ENCODE measurements around the gene CHST3. TPM values are rescaled to one million over a fixed set of nuclear protein-coding genes. Genes with fewer than 3 reads are reported as not detected.

The CHST3 gene
- total RNA-seq, 1 experiment from 2014 or later, result 10.0 TPM

GRCh38 chr10:72002354-72003295, 38.4 kb downstream of the CHST3 start:
- Histone ChIP-seq H3K9me3 (ENCODE audit: low read depth, low read length, poor library complexity, severe bottlenecking) (no peaks in the 10 kb centered on the region), H3K36me3 (ENCODE audit: insufficient read depth, low read length, poor library complexity, severe bottlenecking) (no peaks in the 10 kb centered on the region), H3K27ac (ENCODE audit: low read depth, low read length, poor library complexity, severe bottlenecking) (no peak overlapping the region), H3K4me1 (ENCODE audit: insufficient read depth, low read length, poor library complexity, severe bottlenecking) (peaks cover 19% of the 10 kb centered on the region), H3K27me3 (replicated peaks; ENCODE audit: insufficient read depth, low read depth, low read length, poor library complexity) (no peaks in the 10 kb centered on the region), H3K4me3 (ENCODE audit: low read depth, low read length, poor library complexity, severe bottlenecking) (no peak overlapping the region)
- ChIA-PET CTCF (no interaction called here), POLR2A (ENCODE audit: low non-redundant PET) (no interaction called here)
- TF ChIP-seq CTCF (conservative IDR thresholded peaks at IDR 0.05; ENCODE audit: low read depth, low read length) (no peak), EZH2 (IDR thresholded peaks at IDR 0.05; ENCODE audit: borderline replicate concordance, low read depth, low read length, poor library complexity, severe bottlenecking) (no peak)
- no TSS peak for BruUV-seq (replicated peaks)
- intact Hi-C loops (cut with micrococcal nuclease; ENCODE audit: unreplicated experiment), result no loop called here
- no peak for DNase-seq (ENCODE audit: low spot score)

GRCh38 chr10:72006026-72006425, 41.8 kb downstream of the CHST3 start:
- POLR2A ChIA-PET (ENCODE audit: low non-redundant PET), result no interaction called here
- CTCF ChIA-PET, result no interaction called here
- no TSS peak for BruUV-seq (replicated peaks)
- no peak overlapping the region for H3K27ac ChIP-seq (ENCODE audit: low read depth, low read length, poor library complexity, severe bottlenecking)
- H3K9me3 ChIP-seq (ENCODE audit: low read depth, low read length, poor library complexity, severe bottlenecking), result no peaks in the 10 kb centered on the region
- TF ChIP-seq CTCF (conservative IDR thresholded peaks at IDR 0.05; ENCODE audit: low read depth, low read length), result no peak
- TF ChIP-seq EZH2 (IDR thresholded peaks at IDR 0.05; ENCODE audit: borderline replicate concordance, low read depth, low read length, poor library complexity, severe bottlenecking), result no peak
- no peaks in the 10 kb centered on the region for H3K36me3 ChIP-seq (ENCODE audit: insufficient read depth, low read length, poor library complexity, severe bottlenecking)
- peaks cover 15% of the 10 kb centered on the region for H3K4me1 ChIP-seq (ENCODE audit: insufficient read depth, low read length, poor library complexity, severe bottlenecking)
- intact Hi-C loops (cut with micrococcal nuclease; ENCODE audit: unreplicated experiment), result no loop called here
- H3K27me3 ChIP-seq (replicated peaks; ENCODE audit: insufficient read depth, low read depth, low read length, poor library complexity), result no peaks in the 10 kb centered on the region
- no peak for DNase-seq (ENCODE audit: low spot score)
- H3K4me3 ChIP-seq (ENCODE audit: low read depth, low read length, poor library complexity, severe bottlenecking), result no peak overlapping the region

- no peak for TF ChIP-seq EZH2 (IDR thresholded peaks at IDR 0.05; ENCODE audit: borderline replicate concordance, low read depth, low read length, poor library complexity, severe bottlenecking)
- TF ChIP-seq CTCF (conservative IDR thresholded peaks at IDR 0.05; ENCODE audit: low read depth, low read length), result no peak
Measured at GRCh38 chr10:72007246-72007892, 43.2 kb downstream of the CHST3 start.

More at GRCh38 chr10:72007246-72007892, 43.2 kb downstream of the CHST3 start:
- no peaks in the 10 kb centered on the region for H3K36me3 ChIP-seq (ENCODE audit: insufficient read depth, low read length, poor library complexity, severe bottlenecking)
- no peak for DNase-seq (ENCODE audit: low spot score)
- no peak overlapping the region for H3K27ac ChIP-seq (ENCODE audit: low read depth, low read length, poor library complexity, severe bottlenecking)
- CTCF ChIA-PET, result no interaction called here
- no peaks in the 10 kb centered on the region for H3K27me3 ChIP-seq (replicated peaks; ENCODE audit: insufficient read depth, low read depth, low read length, poor library complexity)
- no peaks in the 10 kb centered on the region for H3K9me3 ChIP-seq (ENCODE audit: low read depth, low read length, poor library complexity, severe bottlenecking)
- POLR2A ChIA-PET (ENCODE audit: low non-redundant PET), result no interaction called here
- H3K4me3 ChIP-seq (ENCODE audit: low read depth, low read length, poor library complexity, severe bottlenecking), result no peak overlapping the region
- intact Hi-C loops (cut with micrococcal nuclease; ENCODE audit: unreplicated experiment), result no loop called here
- no TSS peak for BruUV-seq (replicated peaks)
- H3K4me1 ChIP-seq (ENCODE audit: insufficient read depth, low read length, poor library complexity, severe bottlenecking), result peaks cover 15% of the 10 kb centered on the region

All from A673 (cell line).